HG02970 (cell line): ENCODE measurements around the gene PACSIN3.

ENCODE experiments used
- ATAC-seq: cut with Tn5 transposase; IDR thresholded peaks from one replicate; pipeline ENCODE4 v1.9.1; 2021; ENCODE audit warnings: mild to moderate bottlenecking, moderate library complexity, moderate number of reproducible peaks; ENCODE audit not compliant: unreplicated experiment, low FRiP score

Gene PACSIN3

DNA sequence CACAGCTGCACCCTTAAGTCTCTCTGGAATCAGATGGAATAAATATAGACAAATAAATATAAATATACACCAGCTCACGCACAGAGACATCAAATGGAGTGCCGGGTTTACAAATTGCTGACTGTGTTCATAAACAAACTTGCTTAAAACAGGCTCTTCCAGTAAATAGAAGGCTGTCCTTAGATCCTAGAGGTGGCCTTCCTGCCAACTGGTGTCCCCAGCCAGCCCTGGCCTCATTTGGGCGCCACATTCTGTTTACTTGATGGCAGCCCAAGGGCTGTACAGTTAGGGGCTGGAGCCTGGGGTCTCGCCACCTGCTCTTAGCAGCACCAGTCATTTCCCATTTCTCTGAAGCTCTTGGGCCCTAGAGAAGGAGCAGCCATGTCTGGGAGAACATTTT, 30.4 kb downstream of the PACSIN3 start:
- no peak for ATAC-seq

DNA sequence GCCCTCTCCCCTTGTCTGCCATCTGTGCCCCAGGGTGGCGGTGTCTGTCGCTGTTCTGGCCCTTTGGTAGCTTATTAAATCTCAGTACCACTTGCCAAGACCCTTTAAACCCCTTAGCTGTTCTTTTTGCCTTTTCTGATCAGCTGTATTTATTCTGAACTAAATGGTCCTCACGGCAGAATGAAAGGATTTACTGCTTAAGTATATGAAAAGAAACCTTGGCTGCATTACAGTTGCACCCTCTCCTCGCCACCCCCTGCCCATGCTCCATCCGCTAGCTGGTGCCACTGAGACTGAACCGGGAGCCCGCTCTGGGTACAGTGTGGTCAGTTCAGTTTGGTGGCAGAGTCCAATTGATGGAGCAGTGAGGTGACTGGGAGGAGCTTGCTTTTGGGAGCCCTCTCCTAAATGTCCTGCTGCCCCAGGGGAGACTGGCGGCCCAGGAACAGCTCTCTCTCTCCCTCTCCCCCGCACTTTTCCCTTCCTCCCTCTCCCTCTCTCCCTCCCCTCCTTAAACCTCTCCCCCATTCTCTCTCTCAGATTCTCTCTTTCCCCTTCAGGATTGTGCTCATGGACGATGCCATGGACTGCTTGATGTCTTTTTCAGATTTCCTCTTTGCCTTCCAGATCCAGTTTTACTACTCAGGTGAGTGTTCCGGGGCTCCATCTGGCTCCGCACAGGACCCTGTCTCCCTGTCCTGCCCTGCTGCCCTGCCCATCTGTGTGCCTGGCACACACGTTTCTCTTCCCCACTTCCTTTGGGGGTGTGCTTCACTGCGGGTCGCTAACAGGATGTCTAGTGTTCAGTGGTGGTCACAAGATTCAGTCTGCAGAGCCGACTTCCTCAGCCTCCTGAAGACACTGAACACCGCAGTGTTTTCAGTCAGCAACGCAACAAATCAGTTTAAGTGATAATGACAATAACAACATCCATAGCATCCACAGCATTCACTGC, 31.3 kb downstream of the PACSIN3 start:
- ATAC-seq, result no peak

DNA sequence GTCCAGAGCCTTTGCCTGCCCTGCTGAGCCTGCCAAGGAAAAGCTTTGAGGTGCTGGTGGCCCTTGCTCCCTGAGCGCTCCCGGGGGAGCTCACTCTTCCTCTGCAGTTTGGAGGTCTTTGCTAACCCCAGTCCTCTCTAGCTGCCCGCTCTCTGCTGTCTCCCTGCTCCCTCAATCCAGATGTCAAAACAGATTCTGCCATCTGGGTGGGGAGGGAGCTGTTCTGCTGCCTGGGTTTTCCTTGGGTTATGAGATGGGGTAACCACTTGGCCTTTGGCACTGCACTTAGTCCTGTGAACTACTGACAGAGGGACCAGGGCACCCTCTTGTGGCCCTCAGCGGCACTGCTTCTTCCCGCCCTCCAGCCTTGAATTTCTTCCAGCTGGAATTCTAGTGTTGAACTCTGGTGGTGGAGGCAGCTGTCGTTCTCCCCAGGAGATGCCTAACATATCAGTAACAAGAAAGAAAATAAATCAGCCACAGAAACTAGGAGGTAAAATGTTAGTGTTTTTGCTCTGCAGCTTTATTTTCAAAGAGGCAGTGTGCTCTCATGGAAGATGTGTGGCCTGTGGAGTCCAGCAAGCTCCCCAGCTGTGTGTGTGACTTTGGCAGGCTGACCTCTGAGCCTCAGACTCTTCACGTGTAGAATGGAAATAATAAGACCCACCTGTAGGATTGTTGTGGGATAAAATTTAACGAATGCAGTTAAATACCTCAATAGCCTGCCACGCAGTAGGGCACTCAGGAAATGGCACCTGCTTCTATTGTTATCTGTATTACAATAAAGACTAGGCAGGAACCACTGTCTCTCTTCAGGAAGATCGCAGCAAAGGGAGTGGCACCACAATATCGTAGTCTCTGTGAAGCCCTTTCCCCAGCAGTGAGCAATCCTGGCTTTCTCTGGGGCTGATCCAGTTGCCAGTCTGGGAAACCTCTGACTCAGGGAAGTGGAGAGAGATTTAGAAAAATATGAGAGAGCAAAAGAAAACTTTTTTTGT, 33.0 kb downstream of the PACSIN3 start:
- no peak for ATAC-seq

DNA sequence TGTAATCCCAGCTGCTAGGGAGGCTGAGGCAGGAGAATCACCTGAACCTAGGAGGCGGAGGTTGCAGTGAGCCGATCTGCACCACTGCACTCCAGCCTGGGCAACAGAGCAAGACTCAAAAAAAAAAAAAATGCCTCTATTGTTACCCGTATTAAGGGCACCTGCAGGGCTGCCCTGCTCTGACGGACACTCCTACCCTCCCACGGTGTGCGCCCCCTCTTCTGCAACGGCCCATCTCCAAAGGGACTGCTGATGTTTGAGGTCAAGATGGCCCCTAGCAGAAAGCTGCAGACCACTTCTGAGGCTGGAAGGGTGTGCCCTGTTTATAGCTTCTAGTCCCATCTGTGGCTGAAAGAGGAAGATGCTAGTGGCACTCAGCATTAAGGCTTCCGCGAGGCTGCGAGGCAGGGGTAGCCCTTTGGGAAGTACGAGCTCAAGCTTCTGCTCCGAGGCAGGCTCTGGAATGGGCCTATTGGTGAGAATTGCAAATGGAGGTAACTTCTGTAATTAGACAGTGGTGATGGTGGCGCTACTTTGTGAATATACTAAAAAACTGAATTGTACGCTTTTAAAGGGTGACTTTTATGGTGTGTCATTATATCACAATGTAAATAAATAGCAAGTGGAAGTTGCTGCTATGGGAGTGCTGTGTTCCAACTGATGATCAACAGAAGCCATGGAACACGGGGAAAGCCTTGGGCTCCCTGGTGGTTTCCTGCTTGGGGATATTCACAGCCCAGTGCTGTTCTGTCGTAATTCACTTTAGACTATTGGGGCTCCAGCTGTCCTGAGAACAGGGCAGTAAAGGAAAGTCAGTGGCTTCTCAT, 33.9 kb downstream of the PACSIN3 start:
- ATAC-seq, result no peak

DNA sequence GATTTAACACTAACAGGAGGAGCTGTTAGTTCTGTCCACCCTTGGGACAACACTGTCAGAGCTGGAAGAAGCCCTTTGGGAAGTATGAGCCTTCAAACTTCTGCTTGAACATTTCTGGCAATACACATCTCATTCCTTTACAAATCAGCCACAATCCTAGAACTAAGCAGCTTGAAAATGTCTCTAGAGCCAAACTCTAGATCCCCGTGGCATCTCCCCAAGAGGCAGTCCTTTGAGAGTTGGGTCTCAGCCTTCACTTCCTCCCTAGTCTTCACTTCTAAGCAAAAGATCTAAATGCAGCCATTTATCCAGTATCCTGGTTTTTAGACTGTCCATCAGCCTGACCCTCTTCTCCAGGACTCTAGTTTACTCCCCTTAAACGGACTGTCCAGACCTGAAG, 36.5 kb downstream of the PACSIN3 start:
- no peak for ATAC-seq

DNA sequence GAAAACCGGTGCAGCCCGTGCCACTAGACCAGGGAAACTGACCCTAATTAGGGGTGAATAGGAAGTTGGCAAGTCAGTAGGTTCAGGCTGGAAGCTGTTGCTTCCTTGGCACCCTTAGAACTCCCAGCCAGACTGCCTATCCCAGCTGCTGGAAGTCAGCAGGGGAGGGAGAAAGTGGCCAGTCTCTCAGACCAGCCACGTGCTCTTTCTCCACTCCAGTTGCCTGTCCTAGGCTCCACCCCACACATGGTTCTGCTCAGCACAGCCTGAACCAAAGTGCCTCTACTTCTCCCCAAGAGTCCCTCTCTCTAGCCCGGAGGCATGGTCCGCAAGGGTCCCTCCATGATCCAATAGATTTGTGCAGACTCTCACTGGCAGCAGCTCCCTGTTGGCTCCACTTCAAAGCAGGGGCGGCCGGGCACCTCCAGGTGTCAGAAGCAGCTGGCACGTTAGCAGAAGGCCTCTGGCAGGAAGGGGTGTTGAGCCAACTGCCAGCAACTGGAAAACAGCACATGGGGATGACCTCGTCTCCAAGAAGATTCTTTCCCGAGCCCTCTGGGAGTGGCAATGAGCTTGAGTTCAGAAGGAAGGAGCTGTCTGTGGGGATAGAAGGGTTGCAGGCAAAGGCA, 37.2 kb downstream of the PACSIN3 start:
- ATAC-seq, result no peak

DNA sequence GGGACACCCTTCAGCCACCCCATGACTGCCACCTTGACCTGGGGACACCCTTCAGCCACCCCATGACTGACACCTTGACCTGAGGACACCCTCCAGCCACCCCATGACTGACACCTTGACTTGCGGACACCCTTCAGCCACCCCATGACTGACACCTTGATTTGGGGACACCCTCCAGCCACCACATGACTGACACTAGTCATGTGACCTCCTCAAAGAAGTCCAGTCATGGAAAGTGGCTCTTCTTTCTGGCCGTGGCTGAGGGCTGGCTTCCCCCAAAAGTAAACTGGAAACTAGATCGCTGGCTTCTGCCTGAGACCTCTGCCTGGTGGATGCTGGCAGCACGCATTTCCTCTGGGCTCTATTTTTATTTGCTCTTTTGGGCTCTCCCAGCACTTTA, 38.0 kb downstream of the PACSIN3 start:
- no peak for ATAC-seq

DNA sequence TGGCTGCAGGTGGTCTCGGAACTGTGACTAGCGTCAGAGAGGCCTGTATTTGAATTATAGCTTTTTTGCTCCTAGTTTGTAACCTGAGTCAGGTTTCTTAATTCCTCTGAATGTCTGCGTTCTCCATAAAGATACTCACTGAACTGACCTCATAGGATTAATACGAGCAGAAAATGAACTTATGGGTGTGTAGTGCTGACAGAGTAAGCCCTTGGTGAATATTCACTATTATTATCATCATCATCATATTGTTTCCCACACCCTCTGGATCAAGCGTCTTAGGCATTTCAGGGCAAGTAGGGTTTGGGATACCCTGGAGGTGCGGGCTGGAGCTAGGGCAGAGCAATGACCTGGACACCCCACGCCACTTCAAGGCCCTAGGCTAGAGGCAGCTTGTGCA, 38.6 kb downstream of the PACSIN3 start:
- ATAC-seq, result no peak

DNA sequence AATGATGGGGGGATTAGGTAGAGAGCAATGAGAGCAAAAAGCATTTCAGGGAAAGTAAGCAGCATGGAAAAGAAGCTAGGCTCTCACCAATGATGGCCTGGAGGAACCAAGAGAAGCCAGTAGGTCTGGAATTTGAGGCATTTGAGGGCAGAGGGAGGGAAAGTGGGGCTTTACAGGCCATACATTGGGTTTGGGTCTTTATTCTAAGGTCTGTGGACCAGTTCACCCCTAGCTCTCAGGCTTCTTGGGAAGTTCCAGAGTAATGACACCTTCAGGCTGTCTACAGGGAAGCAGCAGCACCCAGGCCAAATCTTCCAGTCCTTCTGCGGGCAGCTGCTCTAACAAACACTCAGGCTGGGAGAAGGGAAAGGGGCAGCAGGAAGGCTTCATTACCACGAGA, 39.0 kb downstream of the PACSIN3 start:
- no peak for ATAC-seq

DNA sequence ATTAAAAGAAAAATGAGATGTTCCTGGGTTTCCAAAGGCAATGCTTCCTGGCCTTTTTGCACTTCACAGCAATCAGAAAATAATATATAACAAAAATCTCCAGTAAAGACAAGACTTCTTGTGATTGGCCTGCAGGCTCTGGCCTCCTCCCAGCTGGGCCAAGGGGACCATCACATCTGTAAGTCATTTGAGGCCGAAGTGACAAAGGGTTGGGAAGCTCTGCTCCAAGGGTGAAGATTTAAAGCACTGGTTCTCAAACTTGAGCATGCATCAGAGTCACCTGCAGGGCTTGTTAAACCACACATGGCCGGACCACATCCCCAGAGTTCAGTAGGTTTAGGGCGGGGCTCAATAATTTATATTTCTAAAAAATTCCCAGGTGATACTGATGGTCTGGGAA, 41.7 kb downstream of the PACSIN3 start:
- ATAC-seq, result no peak

DNA sequence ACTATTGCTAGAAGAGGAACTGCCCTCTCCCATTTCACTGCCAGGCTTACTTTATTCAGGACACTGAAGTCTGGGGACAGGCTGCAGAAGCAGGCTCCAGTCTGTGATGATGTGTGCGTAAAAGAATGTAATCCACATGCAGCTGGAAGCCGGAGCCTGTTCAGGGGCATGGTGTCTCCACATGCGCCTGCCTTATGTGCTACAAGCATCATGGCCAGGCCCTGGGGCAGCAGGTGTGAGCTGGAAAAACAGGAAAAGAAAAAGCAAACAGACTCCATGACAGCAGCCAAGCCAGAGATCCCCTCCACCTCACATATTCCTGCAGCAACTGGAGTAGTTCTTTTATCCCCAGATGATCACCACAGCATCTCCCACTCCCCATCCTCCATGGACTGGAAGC, 42.9 kb downstream of the PACSIN3 start:
- ATAC-seq, result no peak

DNA sequence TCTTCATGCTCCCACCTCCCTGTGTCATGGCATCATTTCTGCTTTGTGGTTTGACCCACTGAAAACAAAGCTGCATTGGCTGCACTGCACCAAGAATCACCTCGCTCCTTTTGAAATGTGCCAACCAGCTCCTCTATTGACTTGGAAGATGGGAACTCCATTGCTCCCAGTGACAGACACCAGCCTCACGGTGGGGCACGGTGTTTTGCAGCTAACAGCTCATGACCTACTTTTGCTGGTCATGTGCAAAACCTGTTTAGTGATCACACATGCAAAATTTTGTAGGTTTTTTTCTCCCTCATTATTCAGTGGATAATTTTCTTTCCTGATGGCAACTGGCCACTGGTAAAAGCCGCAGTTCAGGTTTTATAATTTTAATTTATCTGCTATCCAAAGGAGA, 46.4 kb downstream of the PACSIN3 start:
- ATAC-seq, result no peak

DNA sequence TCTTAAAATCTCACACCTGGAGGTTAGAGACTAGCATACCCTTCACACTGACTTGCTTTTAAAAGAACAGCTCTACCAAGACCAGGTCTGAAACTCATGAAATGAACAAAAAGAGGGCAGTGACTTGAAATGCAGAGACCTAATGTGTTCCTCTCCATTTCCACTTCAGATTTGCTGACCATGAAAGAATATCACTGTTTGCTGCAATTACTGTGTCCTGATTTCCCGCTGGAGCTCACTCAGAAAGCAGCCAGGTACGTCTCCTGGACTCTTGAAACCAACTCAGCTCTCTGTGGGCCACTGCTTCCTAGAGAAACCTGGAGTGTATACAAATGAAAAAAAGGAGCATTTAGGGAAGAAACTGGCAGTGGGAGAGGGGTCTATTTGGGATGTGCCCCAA, 48.8 kb downstream of the PACSIN3 start:
- no peak for ATAC-seq

DNA sequence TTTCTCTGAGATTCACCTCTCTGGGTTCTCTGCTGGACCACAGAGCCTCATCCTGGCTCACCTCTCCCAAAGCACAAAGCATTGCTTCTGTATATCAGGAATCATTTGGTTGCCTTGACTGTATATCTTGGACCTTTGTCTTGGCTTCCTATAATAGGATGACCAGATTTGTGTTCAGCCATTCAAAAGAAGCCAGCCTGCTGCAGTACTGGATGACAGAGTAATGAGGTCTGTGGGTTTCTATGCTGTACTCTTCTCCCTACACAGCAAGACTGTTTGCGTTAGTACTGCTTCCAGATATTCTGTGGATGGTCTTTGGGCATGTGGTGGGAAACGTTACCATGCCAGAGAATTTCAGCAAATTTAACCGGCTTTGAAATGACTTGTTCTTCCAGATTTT, 49.3 kb downstream of the PACSIN3 start:
- no peak for ATAC-seq

DNA sequence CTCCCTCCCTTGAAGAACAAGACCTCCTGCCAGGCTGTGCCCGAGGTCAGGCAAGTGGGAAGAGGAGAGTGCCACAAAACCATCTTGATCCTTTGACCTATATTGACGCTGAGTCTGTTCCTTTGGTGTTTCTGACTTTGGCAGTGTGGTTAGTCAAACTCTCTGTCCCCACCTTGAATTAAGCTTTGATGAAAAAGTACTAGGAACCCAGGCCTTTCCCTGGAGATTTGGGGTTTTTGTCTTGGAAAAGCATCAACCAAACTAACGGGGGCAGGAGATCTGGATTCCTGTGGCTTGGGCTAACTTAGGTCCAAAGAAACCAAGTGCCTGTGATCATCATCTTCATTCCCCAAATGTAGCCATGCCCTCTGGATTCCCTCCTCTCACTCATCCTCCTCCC, 49.9 kb downstream of the PACSIN3 start:
- no peak for ATAC-seq

DNA sequence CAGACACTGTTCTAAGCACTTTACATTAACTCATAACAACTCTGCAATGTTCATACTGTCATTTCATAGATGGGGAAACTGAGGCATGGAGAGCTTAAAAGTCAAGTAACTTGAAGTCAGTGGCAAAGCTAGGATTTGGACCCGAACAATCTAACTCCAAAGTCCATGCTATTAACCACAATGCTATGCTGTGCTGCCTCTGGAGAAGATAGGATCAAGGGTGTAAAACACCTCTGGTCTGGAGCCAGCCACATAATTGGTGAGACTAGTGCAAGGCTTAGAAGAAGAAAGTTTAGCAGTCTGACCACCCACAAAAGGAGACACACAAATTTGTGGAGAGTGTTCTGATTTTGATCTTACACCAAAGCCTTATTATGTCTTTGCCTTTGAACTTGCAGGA, 53.3 kb downstream of the PACSIN3 start:
- ATAC-seq, result no peak

DNA sequence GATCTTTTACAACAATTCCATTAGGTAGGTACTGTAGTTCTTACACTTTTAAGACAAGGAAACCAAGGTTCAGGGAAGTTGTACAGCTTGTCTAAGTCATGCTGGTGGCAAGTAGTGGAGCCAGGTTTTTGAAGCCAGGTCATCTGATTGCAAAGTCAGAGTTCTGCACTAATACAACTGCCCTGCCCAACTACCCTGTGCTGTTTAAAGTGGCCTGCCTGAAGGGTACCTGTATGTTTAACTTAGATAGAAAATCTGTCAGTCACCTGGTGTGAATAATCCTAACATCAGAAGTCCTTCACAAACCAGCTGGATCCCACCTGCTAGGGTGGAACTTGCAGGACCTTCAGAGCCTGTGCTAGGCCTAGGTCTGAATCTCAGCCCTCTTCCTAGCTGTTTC, 53.7 kb downstream of the PACSIN3 start:
- no peak for ATAC-seq

DNA sequence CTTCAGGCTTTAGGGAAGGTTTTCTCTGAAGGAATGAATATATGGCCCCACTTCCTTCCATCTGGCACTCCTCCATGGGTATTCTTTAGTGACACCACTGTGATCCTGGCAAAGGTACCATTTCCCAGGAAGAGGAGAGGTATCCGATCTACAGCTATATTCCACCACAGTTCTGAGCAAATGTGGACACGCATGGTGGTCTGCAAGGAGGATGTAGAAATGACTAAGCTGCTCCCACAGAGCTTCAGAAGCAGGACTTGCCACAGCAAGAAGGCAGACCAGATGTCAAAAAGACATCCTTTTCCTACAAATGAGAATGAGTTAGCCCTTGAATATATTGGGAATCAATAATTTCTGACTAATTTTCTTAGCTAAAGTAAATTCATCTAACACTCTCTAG, 55.1 kb downstream of the PACSIN3 start:
- ATAC-seq, result no peak

DNA sequence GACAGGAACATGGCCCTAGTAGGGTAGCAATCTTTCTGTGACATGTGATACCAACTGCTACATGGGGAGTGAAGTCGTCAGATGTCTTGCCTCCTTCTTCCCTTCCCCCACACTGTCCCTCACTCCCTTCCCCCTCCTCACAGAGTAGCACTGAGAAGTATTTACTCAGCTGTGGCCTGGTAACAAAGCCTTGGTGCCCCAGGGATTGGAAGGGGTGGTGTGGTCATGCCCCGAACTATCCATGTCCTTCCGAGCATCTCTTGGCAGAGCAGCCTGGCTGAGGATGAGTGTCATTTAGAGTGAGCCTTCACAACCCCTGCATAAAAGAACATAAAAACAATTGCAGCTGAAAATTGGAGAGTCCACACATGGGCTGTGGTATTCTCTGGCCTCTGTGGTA, 55.7 kb downstream of the PACSIN3 start:
- ATAC-seq, result no peak
